Midbrain (tissue), 1 donor: ENCODE results near the gene ETFBKMT.
"Not testable (repeated sequence)": the region's sequence is repeated elsewhere in the genome, so short reads cannot be mapped to it uniquely, and the experiment has no call there.

ENCODE experiments used
- DNase-seq: peaks from one replicate; lab custom pipeline; 2025; lab: John Stamatoyannopoulos, UW

Gene ETFBKMT

GRCh38 chr12:31718542-31719198, 59.2 kb downstream of the ETFBKMT start:
- DNase-seq, result not testable (repeated sequence)

- DNase-seq, result no peak
Observed at GRCh38 chr12:31722580-31722979, 63.1 kb downstream of the ETFBKMT start.
